Activated CD8-positive, alpha-beta memory T cell treated with anti-CD3 and anti-CD28 coated beads, Interleukin-2, amount 50 U/mL, for 24 hours (primary cell): ENCODE results near the gene FOXL2NB.

Experiments used
- DNase-seq: peaks from one replicate; pipeline ENCODE4 v3.0.0-alpha.2; 2020; ENCODE audit errors: extremely low read depth

The FOXL2NB gene

GRCh38 chr3:138944929-138945708, 1.9 kb upstream of the FOXL2NB start:
- no peak for DNase-seq

- no peak for DNase-seq
Measured at GRCh38 chr3:138945709-138946662, 1.0 kb upstream of the FOXL2NB start.

- DNase-seq: no peak
Measured at GRCh38 chr3:138947495-138948121, 591 bp downstream of the FOXL2NB start.

DNA sequence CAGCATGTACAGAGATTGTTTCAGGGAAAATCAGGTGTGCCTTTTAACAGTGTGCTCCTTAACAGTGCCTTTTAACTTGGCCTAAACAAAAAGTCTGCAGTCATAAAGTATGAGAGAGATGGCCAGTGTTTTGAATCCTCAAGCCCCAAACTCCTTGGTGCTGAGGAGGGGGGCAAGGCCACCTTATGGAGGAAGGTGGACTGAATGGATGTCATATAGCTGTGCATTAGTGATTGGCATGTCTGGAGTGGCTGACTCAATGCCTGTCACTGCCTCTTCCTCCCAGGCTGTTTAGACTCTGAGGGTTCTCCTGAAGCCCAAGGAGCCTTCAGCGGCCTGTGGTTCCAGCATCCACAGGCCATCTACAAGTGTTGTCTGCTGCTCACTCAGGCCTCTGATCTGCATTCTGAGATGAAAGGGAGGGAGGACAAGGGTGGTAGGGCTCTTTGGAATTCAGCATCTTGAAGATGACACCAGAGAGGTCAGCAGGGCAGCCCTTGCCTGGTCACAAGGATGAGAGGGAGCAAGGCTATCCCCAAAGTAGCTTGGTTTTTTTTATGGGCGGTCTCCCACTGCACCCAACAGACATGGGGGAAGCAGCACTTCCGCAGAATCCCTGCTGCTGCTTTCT, 1.5 kb downstream of the FOXL2NB start:
- DNase-seq: no peak

DNA sequence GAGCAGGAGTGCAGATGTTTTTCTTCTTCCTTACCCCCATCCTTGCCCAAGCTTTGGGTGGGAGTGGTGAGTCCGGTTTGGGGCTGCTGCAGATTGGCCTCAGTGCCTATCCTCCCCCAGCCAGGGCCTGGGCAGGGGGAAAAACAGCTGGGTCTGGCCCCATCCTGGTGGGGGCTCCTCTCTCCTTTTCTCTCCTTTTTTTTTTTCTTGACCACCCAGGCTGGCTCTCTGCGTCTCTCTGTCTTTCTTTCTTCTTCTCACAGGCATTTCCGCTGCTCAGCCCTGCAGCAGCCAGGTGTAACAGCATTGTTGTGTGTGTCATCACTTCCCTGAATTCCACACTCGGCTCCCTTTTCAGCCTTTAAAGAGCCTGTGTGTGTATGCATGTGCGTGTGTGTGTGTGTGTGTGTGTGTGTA, 2.0 kb downstream of the FOXL2NB start:
- no peak for DNase-seq

GRCh38 chr3:138949445-138950005, 2.5 kb downstream of the FOXL2NB start:
- no peak for DNase-seq

GRCh38 chr3:138950006-138950644, 3.1 kb downstream of the FOXL2NB start:
- DNase-seq: no peak

DNA sequence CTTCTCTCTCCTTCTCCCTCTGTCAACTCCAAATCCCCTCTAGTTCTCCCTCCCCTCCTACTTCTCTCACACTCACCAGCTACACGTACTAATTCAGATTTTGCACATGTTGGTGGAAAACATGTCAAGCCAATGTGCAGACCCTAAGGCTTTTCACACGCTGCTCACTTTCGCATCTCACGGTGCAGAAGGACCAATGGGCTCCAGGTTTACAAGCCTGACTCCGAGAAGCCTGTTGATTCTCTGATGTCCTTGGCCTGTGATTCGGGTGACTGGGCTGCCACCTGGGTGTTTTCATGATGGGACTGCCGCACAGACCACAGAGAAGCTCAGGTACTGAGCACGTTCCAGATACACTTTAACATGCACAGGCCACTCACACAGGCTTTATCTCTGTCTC, 3.7 kb downstream of the FOXL2NB start:
- DNase-seq: no peak

GRCh38 chr3:138960417-138960852, 13.4 kb downstream of the FOXL2NB start:
- no peak for DNase-seq

DNA sequence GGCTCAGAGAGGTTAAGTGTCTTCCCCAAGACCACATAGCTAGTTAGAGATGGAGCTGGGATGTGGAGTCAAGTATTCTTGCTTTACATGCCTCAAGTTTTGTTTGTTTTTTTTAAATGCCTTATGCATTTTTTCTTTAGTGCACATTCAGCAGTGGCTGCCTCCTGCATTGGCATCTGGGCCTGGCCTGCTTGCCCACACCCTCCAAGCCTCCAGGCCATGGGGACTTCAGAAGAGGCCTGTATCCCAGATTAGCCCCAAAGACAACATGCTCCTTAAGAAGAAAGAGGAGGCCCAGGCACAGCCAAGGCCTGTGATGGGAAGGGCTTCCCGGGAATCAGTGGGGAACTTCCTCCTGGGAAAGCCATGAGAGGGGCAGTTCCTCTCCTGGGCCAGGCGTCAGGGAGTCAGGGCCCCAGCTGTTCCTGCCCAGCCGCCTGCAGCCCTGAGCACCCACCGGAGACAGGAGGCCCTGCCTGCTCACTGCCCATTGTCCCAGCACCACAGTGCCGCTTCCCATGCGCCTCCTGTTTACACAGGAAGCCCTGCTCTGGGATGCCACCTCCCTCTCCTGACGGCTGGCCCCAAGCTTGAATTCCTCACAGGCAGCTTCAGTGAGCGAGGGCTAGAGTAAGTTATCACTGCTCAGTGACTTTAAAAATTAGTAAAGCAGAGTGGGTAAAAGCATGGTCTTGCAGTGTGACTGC, 16.0 kb downstream of the FOXL2NB start:
- no peak for DNase-seq

- DNase-seq: no peak
Measured at GRCh38 chr3:138964264-138964663, 17.2 kb downstream of the FOXL2NB start.

- no peak for DNase-seq
Measured at GRCh38 chr3:138964923-138965322, 17.9 kb downstream of the FOXL2NB start.

GRCh38 chr3:138971766-138972320, 24.8 kb downstream of the FOXL2NB start:
- no peak for DNase-seq

GRCh38 chr3:138972941-138973340, 25.9 kb downstream of the FOXL2NB start:
- no peak for DNase-seq

- no peak for DNase-seq
Measured at GRCh38 chr3:138974462-138974861, 27.4 kb downstream of the FOXL2NB start.

DNA sequence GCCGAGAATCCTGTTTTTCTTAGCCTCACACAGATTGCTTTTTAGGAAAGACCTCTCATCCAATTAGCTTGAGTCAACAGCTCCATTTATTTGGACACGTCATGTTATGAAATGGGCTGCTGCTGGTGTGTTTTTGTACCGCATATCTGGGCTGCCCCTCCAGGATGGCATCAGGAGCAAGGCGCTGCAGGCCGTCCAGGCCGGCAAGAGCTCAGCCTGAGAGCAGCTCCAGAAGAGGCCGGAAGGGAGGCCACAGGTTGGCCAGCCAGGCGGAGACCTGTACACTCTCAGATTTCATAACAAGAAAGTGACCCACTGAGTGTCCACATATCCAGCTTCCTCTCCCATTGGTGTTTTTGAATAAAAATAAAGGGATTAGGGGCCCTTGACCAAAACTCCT, 28.3 kb downstream of the FOXL2NB start:
- no peak for DNase-seq

GRCh38 chr3:138976047-138976446, 29.0 kb downstream of the FOXL2NB start:
- DNase-seq: no peak

- DNase-seq: no peak
Measured at GRCh38 chr3:138984816-138985215, 37.8 kb downstream of the FOXL2NB start.

- no peak for DNase-seq
Measured at GRCh38 chr3:138985932-138986331, 38.9 kb downstream of the FOXL2NB start.

DNA sequence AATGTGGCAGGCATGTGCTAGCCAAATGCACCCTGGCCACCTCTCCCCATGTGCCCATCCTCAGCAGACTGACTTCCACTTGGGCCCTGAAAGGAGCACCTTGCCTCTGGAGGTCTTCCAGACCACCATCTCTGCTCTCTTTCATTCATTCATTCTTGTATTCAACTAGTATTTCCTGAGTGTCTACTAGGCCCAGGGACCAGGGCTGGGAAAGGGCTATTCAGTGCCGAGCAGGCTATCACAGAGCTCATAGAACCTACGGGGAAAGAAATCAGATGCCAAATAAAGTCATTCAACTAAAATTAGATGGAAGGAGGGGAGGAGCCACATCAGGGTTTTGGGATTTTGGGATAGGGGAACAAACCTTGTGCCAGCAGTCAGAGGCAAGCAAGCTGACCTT, 40.2 kb downstream of the FOXL2NB start:
- DNase-seq: no peak
